Measurements from ENCODE around the gene CPZ.

GRCh38 chr4:8651661-8652180 lies 59.2 kb downstream of the CPZ start:
- TF ChIP-seq POLR2A (IDR thresholded peaks at IDR 0.05) = no peak
- TF ChIP-seq, protein P1, sequence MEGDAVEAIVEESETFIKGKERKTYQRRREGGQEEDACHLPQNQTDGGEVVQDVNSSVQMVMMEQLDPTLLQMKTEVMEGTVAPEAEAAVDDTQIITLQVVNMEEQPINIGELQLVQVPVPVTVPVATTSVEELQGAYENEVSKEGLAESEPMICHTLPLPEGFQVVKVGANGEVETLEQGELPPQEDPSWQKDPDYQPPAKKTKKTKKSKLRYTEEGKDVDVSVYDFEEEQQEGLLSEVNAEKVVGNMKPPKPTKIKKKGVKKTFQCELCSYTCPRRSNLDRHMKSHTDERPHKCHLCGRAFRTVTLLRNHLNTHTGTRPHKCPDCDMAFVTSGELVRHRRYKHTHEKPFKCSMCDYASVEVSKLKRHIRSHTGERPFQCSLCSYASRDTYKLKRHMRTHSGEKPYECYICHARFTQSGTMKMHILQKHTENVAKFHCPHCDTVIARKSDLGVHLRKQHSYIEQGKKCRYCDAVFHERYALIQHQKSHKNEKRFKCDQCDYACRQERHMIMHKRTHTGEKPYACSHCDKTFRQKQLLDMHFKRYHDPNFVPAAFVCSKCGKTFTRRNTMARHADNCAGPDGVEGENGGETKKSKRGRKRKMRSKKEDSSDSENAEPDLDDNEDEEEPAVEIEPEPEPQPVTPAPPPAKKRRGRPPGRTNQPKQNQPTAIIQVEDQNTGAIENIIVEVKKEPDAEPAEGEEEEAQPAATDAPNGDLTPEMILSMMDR (IDR thresholded peaks at IDR 0.05) = no peak

Data from breast epithelium (tissue), 3 donors.